ENCODE results near the gene ACSL4.

The ACSL4 gene

GRCh38 chrX:109774136-109774535 is 41.1 kb upstream of the ACSL4 start (continued):
- TF ChIP-seq POU6F1 (CRISPR knock-in tag; IDR thresholded peaks at IDR 0.05; ENCODE audit: borderline replicate concordance, low read depth) = no peak
- no peak for TF ChIP-seq OSR1 (CRISPR knock-in tag; IDR thresholded peaks at IDR 0.05)
- no peak for TF ChIP-seq CREB5 (CRISPR knock-in tag; IDR thresholded peaks at IDR 0.05; ENCODE audit: low read depth)
- TF ChIP-seq ZNF565 (CRISPR knock-in tag; conservative IDR thresholded peaks at IDR 0.05; ENCODE audit: low read depth) = no peak
- TF ChIP-seq, protein P1, sequence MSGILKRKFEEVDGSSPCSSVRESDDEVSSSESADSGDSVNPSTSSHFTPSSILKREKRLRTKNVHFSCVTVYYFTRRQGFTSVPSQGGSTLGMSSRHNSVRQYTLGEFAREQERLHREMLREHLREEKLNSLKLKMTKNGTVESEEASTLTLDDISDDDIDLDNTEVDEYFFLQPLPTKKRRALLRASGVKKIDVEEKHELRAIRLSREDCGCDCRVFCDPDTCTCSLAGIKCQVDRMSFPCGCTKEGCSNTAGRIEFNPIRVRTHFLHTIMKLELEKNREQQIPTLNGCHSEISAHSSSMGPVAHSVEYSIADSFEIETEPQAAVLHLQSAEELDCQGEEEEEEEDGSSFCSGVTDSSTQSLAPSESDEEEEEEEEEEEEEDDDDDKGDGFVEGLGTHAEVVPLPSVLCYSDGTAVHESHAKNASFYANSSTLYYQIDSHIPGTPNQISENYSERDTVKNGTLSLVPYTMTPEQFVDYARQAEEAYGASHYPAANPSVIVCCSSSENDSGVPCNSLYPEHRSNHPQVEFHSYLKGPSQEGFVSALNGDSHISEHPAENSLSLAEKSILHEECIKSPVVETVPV (CRISPR knock-in tag; IDR thresholded peaks at IDR 0.05) = no peak

GRCh38 chrX:109773374-109773773 is 40.3 kb upstream of the ACSL4 start:
- no peak for TF ChIP-seq ZNF565 (CRISPR knock-in tag; conservative IDR thresholded peaks at IDR 0.05; ENCODE audit: low read depth)
- no peak for TF ChIP-seq PPARA (CRISPR knock-in tag; IDR thresholded peaks at IDR 0.05; ENCODE audit: borderline replicate concordance)
- no peak for TF ChIP-seq TCF4 (CRISPR knock-in tag; IDR thresholded peaks at IDR 0.05; ENCODE audit: borderline replicate concordance)
- no peak for TF ChIP-seq RARB (CRISPR knock-in tag; IDR thresholded peaks at IDR 0.05)
- TF ChIP-seq CSDC2 (CRISPR knock-in tag; IDR thresholded peaks at IDR 0.05) = no peak
- TF ChIP-seq ZC3H10 (CRISPR knock-in tag; IDR thresholded peaks at IDR 0.05) = no peak
- TF ChIP-seq ZNF8 (CRISPR knock-in tag; IDR thresholded peaks at IDR 0.05) = no peak
- no peak for TF ChIP-seq POU6F1 (CRISPR knock-in tag; IDR thresholded peaks at IDR 0.05; ENCODE audit: borderline replicate concordance, low read depth)
- TF ChIP-seq GLIS3 (CRISPR knock-in tag; IDR thresholded peaks at IDR 0.05) = no peak
- no peak for TF ChIP-seq ARNTL (CRISPR knock-in tag; IDR thresholded peaks at IDR 0.05; ENCODE audit: borderline replicate concordance, low read depth)
- TF ChIP-seq PATZ1 (CRISPR knock-in tag; IDR thresholded peaks at IDR 0.05; ENCODE audit: borderline replicate concordance) = no peak
- no peak for TF ChIP-seq TSHZ2 (CRISPR knock-in tag; IDR thresholded peaks at IDR 0.05)
- TF ChIP-seq, protein P1 (CRISPR knock-in tag; IDR thresholded peaks at IDR 0.05) = no peak
- no peak for TF ChIP-seq ZNF70 (CRISPR knock-in tag; IDR thresholded peaks at IDR 0.05)
- ATAC-seq = no peak

GRCh38 chrX:109770780-109771179 is 37.7 kb upstream of the ACSL4 start:
- TF ChIP-seq TOX (CRISPR knock-in tag; IDR thresholded peaks at IDR 0.05; ENCODE audit: borderline replicate concordance) (no peak), CREB5 (CRISPR knock-in tag; IDR thresholded peaks at IDR 0.05; ENCODE audit: low read depth) (no peak), GLIS3 (CRISPR knock-in tag; IDR thresholded peaks at IDR 0.05) (no peak), PATZ1 (CRISPR knock-in tag; IDR thresholded peaks at IDR 0.05; ENCODE audit: borderline replicate concordance) (no peak), SNAI2 (CRISPR knock-in tag; IDR thresholded peaks at IDR 0.05) (no peak)
- ATAC-seq = no peak

Measured in SK-N-SH treated with all-trans-retinoic acid at 6 μM for 48 hours (cell line).